Measurements from ENCODE around the gene SLC7A1. TPM values are rescaled to one million over a fixed set of nuclear protein-coding genes. Genes with fewer than 3 reads are reported as not detected.

Gene SLC7A1
- total RNA-seq, 1 donor from 2014 or later, result 111 TPM

DNA sequence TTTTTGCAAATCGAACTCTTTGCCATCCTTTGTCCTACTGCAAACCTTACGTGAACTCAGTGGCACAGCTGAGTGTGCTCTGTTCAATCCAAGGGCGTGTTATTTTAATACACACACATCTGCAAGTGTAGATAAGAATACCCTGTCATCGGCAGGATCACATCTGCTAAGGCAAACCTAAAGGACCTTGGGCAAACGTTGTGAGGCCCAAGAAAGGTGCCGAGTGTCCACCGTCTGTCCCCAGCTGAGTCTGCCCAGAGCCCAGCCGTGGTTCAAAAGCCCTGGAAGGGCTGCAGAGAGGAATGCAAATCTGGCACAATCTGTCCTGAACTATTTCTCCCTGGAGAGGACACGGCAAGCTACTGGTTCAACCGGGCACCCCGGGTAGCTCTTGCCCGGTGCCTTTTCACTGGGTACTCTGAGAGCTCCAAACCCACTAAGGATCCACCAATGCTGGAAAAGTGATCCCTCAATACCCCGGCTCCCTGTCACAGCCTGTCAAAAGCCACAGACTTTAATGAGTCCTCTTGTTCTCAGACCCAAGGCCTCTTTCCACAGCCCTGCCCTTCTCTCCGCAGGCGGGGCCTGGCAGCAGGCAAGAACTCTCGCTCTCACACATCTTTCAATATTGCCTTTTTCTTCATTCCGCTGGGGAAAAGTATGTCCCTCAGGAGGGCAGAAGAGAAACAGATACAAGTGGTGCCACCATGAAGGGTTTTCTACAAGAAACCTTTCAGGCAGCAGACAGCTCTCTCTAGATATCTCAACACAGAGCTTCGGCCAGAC, 17.0 kb downstream of the SLC7A1 start:
- H3K4me3 Mint-ChIP-seq (ENCODE audit: low read depth), result no peak overlapping the region
- no peak for DNase-seq (ENCODE audit: low spot score)
- H3K36me3 Mint-ChIP-seq (ENCODE audit: low read depth), result peaks cover 29% of the 10 kb centered on the region
- no peaks in the 10 kb centered on the region for H3K27me3 Mint-ChIP-seq (ENCODE audit: low read depth)
- no peak overlapping the region for H3K27ac Mint-ChIP-seq
- intact Hi-C loops (cut with micrococcal nuclease), result no loop called here
- no peaks in the 10 kb centered on the region for H3K9me3 Mint-ChIP-seq
- H3K4me1 Mint-ChIP-seq (ENCODE audit: low read depth), result peaks cover 29% of the 10 kb centered on the region

DNA sequence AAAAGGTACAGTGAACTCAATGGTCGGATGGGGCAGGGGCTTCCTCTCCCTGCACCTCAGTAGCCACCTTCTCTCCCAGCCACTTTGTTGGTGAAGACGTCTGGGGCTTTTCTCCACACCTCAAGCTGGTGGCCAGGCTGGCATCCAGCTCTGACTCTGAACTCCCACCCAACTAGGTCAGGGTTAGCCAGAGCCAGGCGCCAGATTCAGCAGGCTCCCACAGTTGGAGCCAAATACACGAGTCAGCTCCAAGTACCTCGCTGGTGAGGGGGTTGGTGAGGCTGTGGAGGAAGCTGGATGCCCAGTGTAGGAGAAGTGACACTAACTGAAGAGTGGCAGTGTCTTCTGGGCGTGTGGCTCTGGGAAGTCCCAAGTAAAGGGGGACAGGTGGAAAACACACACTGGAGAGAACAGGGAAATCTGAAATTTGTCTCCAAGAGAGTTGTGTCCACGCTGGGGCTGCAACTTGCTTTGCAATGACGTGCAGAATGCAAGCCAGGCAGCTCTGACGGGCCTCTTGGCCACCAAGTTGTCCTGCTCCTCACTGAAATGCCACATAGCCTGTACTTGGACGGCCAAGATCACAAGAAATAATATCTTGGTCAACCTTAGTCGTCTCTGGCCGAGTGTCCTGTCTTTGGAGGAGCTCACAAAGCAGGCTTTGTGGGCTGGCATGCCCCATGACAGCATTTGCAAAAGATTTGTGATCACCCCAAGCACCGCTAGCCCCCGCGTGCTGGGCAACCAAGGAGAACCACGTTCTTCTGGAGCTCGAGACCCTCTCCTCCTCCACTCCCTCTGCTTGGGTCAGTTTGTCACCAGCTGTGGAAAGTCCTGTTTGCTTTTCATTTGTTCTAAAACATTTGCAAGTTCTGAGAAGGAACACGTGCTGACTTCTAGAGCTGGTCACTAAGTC, 18.1 kb downstream of the SLC7A1 start:
- DNase-seq (ENCODE audit: low spot score), result no peak
- no peaks in the 10 kb centered on the region for H3K9me3 Mint-ChIP-seq
- no peak overlapping the region for H3K27ac Mint-ChIP-seq
- no peak overlapping the region for H3K4me3 Mint-ChIP-seq (ENCODE audit: low read depth)
- peaks cover 30% of the 10 kb centered on the region for H3K4me1 Mint-ChIP-seq (ENCODE audit: low read depth)
- H3K27me3 Mint-ChIP-seq (ENCODE audit: low read depth), result no peaks in the 10 kb centered on the region
- intact Hi-C loops (cut with micrococcal nuclease), result no loop called here
- peaks cover 29% of the 10 kb centered on the region for H3K36me3 Mint-ChIP-seq (ENCODE audit: low read depth)

DNA sequence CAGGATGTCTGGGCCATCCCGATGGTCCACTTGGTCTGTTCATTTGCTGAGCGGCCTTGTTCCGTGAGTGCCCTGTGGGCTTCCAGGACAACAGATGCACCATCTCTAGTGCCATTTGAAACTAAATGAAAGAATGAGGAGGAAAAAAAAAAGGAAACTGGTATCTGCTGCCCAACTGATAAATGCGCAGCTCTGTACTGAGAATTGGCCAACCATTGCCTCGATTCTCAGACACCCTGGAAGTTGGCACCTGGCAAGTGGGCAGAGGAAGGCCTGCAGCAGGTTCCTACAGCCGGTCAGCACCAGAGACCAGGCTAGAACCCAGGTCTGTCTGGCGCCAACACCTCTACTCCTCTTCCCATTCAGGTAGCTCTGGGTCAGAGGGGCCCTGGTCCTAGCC, 18.9 kb downstream of the SLC7A1 start:
- Mint-ChIP-seq H3K4me1 (ENCODE audit: low read depth) (peaks cover 31% of the 10 kb centered on the region), H3K36me3 (ENCODE audit: low read depth) (peaks cover 29% of the 10 kb centered on the region), H3K9me3 (no peaks in the 10 kb centered on the region), H3K27ac (no peak overlapping the region), H3K4me3 (ENCODE audit: low read depth) (no peak overlapping the region), H3K27me3 (ENCODE audit: low read depth) (no peaks in the 10 kb centered on the region)
- DNase-seq (ENCODE audit: low spot score), result no peak
- intact Hi-C loops (cut with micrococcal nuclease), result no loop called here

DNA sequence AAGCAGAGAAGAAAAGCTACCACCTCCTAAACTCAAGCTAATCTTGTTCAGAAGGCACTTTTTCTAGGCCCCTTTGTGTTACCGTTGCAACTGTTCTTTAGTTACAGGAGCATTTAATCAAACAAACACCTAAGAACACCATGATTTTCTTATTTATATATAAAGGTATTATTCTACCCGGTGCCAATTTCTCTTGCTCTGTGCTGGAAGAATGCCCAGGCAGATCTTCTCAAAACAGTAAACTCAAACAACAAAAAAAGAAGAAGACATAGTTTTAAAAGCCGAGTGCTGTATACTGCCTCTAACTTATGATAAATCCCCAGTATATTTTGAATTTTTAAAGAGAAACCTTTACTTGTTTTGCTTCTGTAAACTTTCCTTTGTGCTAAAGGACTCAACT, 20.4 kb downstream of the SLC7A1 start:
- Mint-ChIP-seq H3K9me3 (no peaks in the 10 kb centered on the region), H3K27ac (no peak overlapping the region), H3K27me3 (ENCODE audit: low read depth) (no peaks in the 10 kb centered on the region), H3K4me3 (ENCODE audit: low read depth) (no peak overlapping the region), H3K4me1 (ENCODE audit: low read depth) (peaks cover 27% of the 10 kb centered on the region), H3K36me3 (ENCODE audit: low read depth) (peaks cover 27% of the 10 kb centered on the region)
- no peak for DNase-seq (ENCODE audit: low spot score)
- intact Hi-C loops (cut with micrococcal nuclease), result no loop called here

DNA sequence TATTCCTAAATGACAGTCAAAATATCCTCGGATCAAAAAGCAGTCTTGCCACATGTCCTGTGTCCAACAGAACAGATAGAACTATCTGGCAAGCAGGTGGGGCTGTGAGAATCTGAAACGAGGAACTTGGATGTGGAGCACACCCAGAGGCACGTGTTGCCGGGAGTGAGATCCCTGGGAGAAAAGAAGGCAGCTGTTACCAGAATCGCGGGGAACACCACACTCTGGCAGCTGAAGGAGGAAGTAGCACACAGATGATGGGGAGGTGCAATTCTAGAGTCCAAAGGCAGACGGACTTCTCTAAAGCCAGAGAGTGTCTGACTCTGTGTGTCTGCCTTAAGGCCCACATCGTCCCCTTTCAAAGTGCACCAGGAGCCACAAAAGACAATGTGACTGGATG, 22.3 kb downstream of the SLC7A1 start:
- no peaks in the 10 kb centered on the region for H3K9me3 Mint-ChIP-seq
- no peak for DNase-seq (ENCODE audit: low spot score)
- H3K4me1 Mint-ChIP-seq (ENCODE audit: low read depth), result peaks cover 31% of the 10 kb centered on the region
- intact Hi-C loops (cut with micrococcal nuclease), result no loop called here
- H3K27me3 Mint-ChIP-seq (ENCODE audit: low read depth), result no peaks in the 10 kb centered on the region
- H3K4me3 Mint-ChIP-seq (ENCODE audit: low read depth), result no peak overlapping the region
- peaks cover 28% of the 10 kb centered on the region for H3K36me3 Mint-ChIP-seq (ENCODE audit: low read depth)
- no peak overlapping the region for H3K27ac Mint-ChIP-seq

DNA sequence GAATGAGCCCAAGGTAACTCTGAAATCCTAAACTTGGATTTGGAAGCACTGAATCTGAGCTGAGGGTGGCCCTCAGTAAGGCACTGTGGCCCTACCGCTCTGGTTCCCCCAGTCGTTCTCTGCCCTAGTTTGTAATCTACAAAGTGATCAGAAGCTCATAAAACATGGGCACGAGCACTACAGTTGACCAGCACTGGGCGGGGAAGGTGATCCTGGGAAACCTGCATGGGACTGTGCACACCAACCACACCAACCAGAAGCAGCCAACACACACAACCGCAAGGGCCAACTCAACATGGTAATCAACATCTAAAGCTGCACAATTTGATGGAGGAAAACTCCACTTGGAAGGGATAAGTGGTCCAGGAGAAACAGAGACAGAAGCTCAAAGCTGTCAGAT, 22.9 kb downstream of the SLC7A1 start:
- H3K4me3 Mint-ChIP-seq (ENCODE audit: low read depth), result no peak overlapping the region
- peak overlapping the region; percentile 28 for H3K27ac Mint-ChIP-seq
- intact Hi-C loops (cut with micrococcal nuclease), result no loop called here
- no peak for DNase-seq (ENCODE audit: low spot score)
- no peaks in the 10 kb centered on the region for H3K9me3 Mint-ChIP-seq
- H3K4me1 Mint-ChIP-seq (ENCODE audit: low read depth), result peaks cover 32% of the 10 kb centered on the region
- peaks cover 28% of the 10 kb centered on the region for H3K36me3 Mint-ChIP-seq (ENCODE audit: low read depth)
- H3K27me3 Mint-ChIP-seq (ENCODE audit: low read depth), result no peaks in the 10 kb centered on the region

DNA sequence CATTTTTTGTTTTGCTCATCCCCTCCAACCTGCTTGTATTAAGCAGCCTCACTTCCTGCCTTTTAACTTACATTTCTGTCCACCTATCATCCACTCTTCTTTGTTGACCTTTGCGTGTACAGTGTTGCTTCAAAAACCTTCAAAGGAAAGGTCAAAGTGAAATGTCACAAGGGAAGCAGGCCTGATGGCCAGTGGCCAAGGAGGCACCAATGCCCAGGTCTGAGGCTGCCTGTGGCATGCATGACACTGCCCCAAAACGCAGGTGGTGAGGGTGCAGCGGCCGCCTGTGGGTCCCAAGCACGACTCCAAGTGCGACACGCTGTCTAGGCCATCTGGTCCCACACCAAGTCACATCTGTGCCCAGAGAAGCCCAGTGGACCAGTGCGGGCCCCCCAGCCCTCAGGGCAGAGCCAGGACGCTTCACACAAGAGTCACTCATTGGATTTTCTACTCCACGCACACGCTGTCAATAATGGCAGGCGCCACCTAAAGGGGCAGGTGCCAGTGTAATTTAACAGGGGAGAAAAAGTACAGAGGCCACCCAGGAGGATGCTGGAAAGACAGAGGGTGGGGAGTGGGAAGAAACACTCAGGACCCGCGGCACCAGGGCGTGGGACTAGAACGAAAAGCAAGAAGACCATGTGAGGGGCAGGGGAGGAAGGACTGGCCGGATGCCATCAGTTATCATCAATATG, 23.5 kb downstream of the SLC7A1 start:
- Mint-ChIP-seq H3K27me3 (ENCODE audit: low read depth) (no peaks in the 10 kb centered on the region), H3K9me3 (no peaks in the 10 kb centered on the region), H3K36me3 (ENCODE audit: low read depth) (peaks cover 28% of the 10 kb centered on the region), H3K4me3 (ENCODE audit: low read depth) (no peak overlapping the region), H3K27ac (no peak overlapping the region), H3K4me1 (ENCODE audit: low read depth) (peaks cover 32% of the 10 kb centered on the region)
- no peak for DNase-seq (ENCODE audit: low spot score)
- intact Hi-C loops (cut with micrococcal nuclease), result no loop called here

DNA sequence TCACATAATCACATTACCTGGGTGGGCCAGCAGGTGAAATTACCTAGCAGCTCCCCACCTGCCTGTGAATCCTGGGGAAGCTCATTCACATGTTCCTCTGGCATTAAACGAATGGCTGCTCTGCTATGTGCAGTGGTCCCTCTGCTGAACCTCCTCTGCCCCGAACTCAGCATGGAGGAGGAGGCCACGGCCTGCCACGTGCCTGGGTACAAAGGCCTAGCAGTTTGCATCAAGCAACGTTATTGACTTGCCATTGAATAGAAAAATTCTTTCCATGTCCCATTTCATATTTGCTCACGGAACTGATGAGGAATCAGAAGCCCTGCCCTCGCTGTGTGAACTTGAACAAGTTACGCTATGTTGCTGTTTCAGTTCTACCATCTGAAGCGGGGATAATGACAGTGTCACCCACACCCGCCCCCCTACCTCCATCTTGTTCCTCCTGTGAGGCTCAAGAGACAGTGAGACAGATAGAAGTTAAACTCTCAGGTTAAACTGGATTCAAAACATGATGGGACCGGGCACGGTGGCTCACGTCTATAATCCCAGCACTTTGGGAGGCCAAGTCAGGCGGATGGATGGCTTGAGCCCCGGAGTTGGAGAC, 25.3 kb downstream of the SLC7A1 start:
- DNase-seq (ENCODE audit: low spot score), result no peak
- Mint-ChIP-seq H3K27ac (no peak overlapping the region), H3K4me3 (ENCODE audit: low read depth) (no peak overlapping the region), H3K27me3 (ENCODE audit: low read depth) (no peaks in the 10 kb centered on the region), H3K4me1 (ENCODE audit: low read depth) (peaks cover 39% of the 10 kb centered on the region), H3K9me3 (no peaks in the 10 kb centered on the region), H3K36me3 (ENCODE audit: low read depth) (peaks cover 21% of the 10 kb centered on the region)
- intact Hi-C loops (cut with micrococcal nuclease), result no loop called here

DNA sequence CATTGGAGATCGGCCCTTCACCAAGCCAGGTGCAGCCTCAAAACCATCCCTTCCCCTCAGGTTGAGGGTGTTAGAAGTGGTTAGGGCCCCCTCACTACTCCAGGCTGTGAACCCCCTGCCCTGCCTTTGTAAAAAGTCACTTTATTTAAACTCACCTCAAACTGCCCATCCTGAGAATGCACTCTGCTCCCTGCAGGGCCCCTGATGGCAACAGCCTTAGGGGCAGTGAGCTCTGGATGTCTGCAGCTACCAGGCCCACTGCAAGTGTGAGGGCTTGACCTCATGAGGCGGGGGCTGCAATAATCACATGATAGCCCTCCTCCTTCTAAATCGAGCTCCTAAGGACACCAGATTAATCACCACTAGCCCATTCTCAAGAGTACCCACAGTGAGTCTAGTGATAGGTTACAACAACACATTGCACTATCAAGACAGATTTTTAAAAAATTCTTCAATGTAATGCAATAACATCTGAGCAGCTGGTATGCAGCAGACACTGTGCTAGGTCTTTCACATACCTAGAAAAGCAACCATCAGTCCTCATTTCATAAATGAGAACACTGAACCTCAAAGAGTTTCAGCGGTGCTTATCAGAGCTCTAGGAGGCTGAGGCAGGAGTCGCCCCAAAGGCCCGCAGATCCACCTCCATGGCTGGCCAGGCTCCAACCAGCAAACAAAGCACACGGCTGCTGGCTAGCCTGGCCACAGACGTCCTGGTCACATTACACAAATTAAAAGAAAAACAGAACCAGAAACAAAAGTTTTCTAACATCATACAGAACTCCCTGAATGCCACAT, 26.0 kb downstream of the SLC7A1 start:
- H3K27me3 Mint-ChIP-seq (ENCODE audit: low read depth), result no peaks in the 10 kb centered on the region
- no peak overlapping the region for H3K27ac Mint-ChIP-seq
- H3K9me3 Mint-ChIP-seq, result no peaks in the 10 kb centered on the region
- DNase-seq (ENCODE audit: low spot score), result no peak
- intact Hi-C loops (cut with micrococcal nuclease), result no loop called here
- no peak overlapping the region for H3K4me3 Mint-ChIP-seq (ENCODE audit: low read depth)
- H3K4me1 Mint-ChIP-seq (ENCODE audit: low read depth), result peaks cover 39% of the 10 kb centered on the region
- peaks cover 16% of the 10 kb centered on the region for H3K36me3 Mint-ChIP-seq (ENCODE audit: low read depth)

DNA sequence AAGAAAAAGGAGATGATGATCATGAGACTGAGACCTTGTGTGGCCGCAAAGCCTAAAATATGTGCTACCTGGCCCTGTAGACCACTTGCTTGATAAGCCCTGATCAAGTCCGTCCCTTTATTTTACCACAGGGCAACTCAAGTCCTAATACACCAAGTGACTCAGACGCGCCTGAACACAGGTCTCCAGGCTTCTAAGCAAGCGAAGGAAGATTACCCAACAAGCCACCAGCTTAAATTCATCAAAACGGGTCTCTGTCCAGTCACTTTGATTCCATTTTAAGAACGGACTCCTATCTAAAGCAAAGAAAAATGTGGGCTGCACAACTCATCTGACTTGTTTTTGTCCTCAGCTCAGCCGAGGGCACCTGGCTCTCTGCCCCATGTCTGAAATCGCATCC, 26.8 kb downstream of the SLC7A1 start:
- H3K4me1 Mint-ChIP-seq (ENCODE audit: low read depth), result peaks cover 35% of the 10 kb centered on the region
- no peak overlapping the region for H3K4me3 Mint-ChIP-seq (ENCODE audit: low read depth)
- H3K36me3 Mint-ChIP-seq (ENCODE audit: low read depth), result peaks cover 9% of the 10 kb centered on the region
- H3K9me3 Mint-ChIP-seq, result no peaks in the 10 kb centered on the region
- no peak overlapping the region for H3K27ac Mint-ChIP-seq
- DNase-seq (ENCODE audit: low spot score), result no peak
- intact Hi-C loops (cut with micrococcal nuclease), result no loop called here
- H3K27me3 Mint-ChIP-seq (ENCODE audit: low read depth), result no peaks in the 10 kb centered on the region

DNA sequence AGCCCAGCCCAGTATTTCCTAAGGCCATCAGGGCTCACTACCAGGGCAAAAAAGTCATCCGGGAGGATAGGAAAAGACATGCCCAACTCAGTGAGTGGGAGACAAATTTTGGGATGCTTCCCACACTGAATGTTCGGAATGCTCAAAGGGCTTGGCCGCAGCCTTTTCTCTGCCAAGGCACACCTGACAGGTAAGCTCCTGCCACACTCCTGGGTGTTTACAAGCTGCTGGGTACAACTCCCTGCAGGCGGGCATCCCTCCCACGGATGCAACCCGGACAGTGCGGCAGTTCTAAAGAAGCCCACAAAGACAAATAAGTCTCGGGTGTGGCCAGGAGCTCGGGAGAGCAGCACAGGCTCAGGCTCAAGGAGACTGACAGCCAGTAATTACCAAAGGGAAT, 28.1 kb downstream of the SLC7A1 start:
- peaks cover 9% of the 10 kb centered on the region for H3K36me3 Mint-ChIP-seq (ENCODE audit: low read depth)
- no peak overlapping the region for H3K27ac Mint-ChIP-seq
- DNase-seq (ENCODE audit: low spot score), result no peak
- H3K9me3 Mint-ChIP-seq, result no peaks in the 10 kb centered on the region
- intact Hi-C loops (cut with micrococcal nuclease), result no loop called here
- H3K4me1 Mint-ChIP-seq (ENCODE audit: low read depth), result peaks cover 29% of the 10 kb centered on the region
- H3K4me3 Mint-ChIP-seq (ENCODE audit: low read depth), result no peak overlapping the region
- no peaks in the 10 kb centered on the region for H3K27me3 Mint-ChIP-seq (ENCODE audit: low read depth)

DNA sequence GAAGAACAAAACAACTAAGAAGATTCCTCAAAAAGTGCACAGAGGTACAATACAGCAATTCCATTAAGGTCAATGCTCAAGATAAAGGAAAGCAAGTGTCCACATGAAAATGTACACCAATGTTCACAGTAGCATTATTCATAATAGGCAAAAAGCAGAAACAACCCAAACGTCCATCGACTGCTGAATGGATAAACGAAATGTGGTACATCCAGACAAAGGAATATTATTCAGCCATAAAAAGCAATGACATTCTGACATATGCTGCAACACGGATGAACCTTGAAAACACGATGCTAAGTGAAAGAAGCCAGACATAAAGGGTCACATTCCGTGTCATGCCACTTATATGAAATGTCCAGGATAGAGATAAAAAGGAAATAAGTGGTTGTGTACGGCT, 29.3 kb downstream of the SLC7A1 start:
- no peak overlapping the region for H3K4me3 Mint-ChIP-seq (ENCODE audit: low read depth)
- intact Hi-C loops (cut with micrococcal nuclease), result no loop called here
- no peaks in the 10 kb centered on the region for H3K27me3 Mint-ChIP-seq (ENCODE audit: low read depth)
- H3K27ac Mint-ChIP-seq, result peak overlapping the region; percentile 26
- peaks cover 24% of the 10 kb centered on the region for H3K4me1 Mint-ChIP-seq (ENCODE audit: low read depth)
- no peaks in the 10 kb centered on the region for H3K9me3 Mint-ChIP-seq
- DNase-seq (ENCODE audit: low spot score), result no peak
- H3K36me3 Mint-ChIP-seq (ENCODE audit: low read depth), result peaks cover 9% of the 10 kb centered on the region
